Osteoblast (primary cell): ENCODE data around the gene KAZN. TPM values are rescaled to one million over a fixed set of nuclear protein-coding genes. Genes with fewer than 3 reads are reported as not detected.

Experiments used
- DNase-seq: peaks from one replicate; pipeline ENCODE4 v3.0.0; 2011; ENCODE audit warnings: low spot score, mixed read lengths; ENCODE audit not compliant: insufficient read length; ENCODE audit errors: missing footprints
- H2AFZ ChIP-seq: 2 replicates; pipeline ENCODE4 v1.6.0; 2011; ENCODE audit warnings: mild to moderate bottlenecking, low read length
- H3K27ac ChIP-seq: 2 replicates; pipeline ENCODE4 v1.5.1; 2011; ENCODE audit warnings: mild to moderate bottlenecking, low read depth, low read length, moderate library complexity
- H3K27me3 ChIP-seq: 2 replicates; pipeline ENCODE4 v1.6.0; 2012; ENCODE audit warnings: mild to moderate bottlenecking, control low read depth, inconsistent platforms, low read length, moderate library complexity; ENCODE audit not compliant: insufficient read depth
- H3K36me3 ChIP-seq: 2 replicates; pipeline ENCODE4 v1.5.1; 2011; ENCODE audit warnings: mild to moderate bottlenecking, low read length, control low read depth, moderate library complexity; ENCODE audit not compliant: insufficient read depth
- H3K4me1 ChIP-seq: 2 replicates; pipeline ENCODE4 v1.5.1; 2011; ENCODE audit warnings: mild to moderate bottlenecking, low read length, control low read depth, moderate library complexity; ENCODE audit not compliant: insufficient read depth
- H3K4me2 ChIP-seq: 2 replicates; pipeline ENCODE4 v1.6.0; 2011; ENCODE audit warnings: mild to moderate bottlenecking, low read length; ENCODE audit not compliant: insufficient read depth
- H3K4me3 ChIP-seq: fragments of 200-600 bp; sonication (generic); 3 replicates; pipeline ENCODE4 v1.5.1; 2012; ENCODE audit warnings: mild to moderate bottlenecking, low read length, inconsistent platforms; ENCODE audit not compliant: insufficient read depth
- H3K79me2 ChIP-seq: 2 replicates; pipeline ENCODE4 v1.6.0; 2012; ENCODE audit warnings: mild to moderate bottlenecking, low read length, control low read depth, inconsistent platforms; ENCODE audit not compliant: insufficient read depth
- H3K9me3 ChIP-seq: 2 replicates; pipeline ENCODE4 v1.5.1; 2011; ENCODE audit warnings: low read depth, low read length, control low read depth
- H4K20me1 ChIP-seq: 2 replicates; pipeline ENCODE4 v1.6.0; 2012; ENCODE audit warnings: mild to moderate bottlenecking, low read length, control low read depth; ENCODE audit not compliant: insufficient read depth
- total RNA-seq: library from RNA; depleted of rRNA; stranded (reverse); fragments of >200 nt; gene quantifications from 2 replicates; pipeline ENCODE4 v1.2.3, GENCODE V29; 2012
- TF ChIP-seq, protein P1 (sequence below): IDR thresholded peaks from 2 replicates; pipeline ENCODE4 v1.5.1; 2011; ENCODE audit warnings: mild to moderate bottlenecking, low read depth, low read length, moderate library complexity; ENCODE audit errors: extremely low read depth

Gene KAZN
- total RNA-seq, 1 donor, result 9.0 TPM

DNA sequence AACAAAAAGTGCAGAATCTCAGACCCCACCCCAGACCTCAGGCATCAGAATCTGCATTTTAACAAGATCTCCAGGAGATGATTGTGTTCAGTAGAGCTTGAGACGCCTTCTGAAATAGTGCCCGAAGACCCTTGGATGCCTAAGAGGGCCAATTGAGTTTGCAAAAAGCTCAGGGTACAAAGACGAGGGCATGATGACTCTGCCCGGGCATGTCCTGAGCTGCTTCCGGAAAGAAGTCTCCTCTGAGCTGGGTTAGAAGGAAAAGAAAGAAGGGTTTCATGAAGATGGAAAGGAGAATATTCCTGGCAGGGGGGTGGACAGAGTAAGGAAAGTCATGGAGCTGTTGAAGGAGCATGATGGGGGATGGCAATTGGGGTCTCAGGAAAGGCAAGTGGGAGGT, 308.9 kb downstream of the KAZN start:
- Histone ChIP-seq H3K27me3 (no peaks in the 10 kb centered on the region), H2AFZ (no peak overlapping the region), H3K27ac (no peak overlapping the region)

GRCh38 chr1:14909273-14909672, 310.8 kb downstream of the KAZN start:
- Histone ChIP-seq H3K79me2 (no peaks in the 10 kb centered on the region), H3K9me3 (no peaks in the 10 kb centered on the region), H3K27ac (no peak overlapping the region), H3K27me3 (no peaks in the 10 kb centered on the region), H3K4me3 (no peak overlapping the region), H3K4me2 (no peak overlapping the region), H4K20me1 (no peaks in the 10 kb centered on the region), H3K36me3 (no peaks in the 10 kb centered on the region), H2AFZ (no peak overlapping the region), H3K4me1 (no peaks in the 10 kb centered on the region)
- no peak for DNase-seq
- TF ChIP-seq, protein P1, sequence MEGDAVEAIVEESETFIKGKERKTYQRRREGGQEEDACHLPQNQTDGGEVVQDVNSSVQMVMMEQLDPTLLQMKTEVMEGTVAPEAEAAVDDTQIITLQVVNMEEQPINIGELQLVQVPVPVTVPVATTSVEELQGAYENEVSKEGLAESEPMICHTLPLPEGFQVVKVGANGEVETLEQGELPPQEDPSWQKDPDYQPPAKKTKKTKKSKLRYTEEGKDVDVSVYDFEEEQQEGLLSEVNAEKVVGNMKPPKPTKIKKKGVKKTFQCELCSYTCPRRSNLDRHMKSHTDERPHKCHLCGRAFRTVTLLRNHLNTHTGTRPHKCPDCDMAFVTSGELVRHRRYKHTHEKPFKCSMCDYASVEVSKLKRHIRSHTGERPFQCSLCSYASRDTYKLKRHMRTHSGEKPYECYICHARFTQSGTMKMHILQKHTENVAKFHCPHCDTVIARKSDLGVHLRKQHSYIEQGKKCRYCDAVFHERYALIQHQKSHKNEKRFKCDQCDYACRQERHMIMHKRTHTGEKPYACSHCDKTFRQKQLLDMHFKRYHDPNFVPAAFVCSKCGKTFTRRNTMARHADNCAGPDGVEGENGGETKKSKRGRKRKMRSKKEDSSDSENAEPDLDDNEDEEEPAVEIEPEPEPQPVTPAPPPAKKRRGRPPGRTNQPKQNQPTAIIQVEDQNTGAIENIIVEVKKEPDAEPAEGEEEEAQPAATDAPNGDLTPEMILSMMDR, result no peak

More for the DNA sequence above, 308.9 kb downstream of the KAZN start:
- no peaks in the 10 kb centered on the region for H3K9me3 ChIP-seq
- H3K36me3 ChIP-seq, result no peaks in the 10 kb centered on the region
- H3K4me1 ChIP-seq, result no peaks in the 10 kb centered on the region
- TF ChIP-seq, protein P1, result no peak
- no peak for DNase-seq
- no peaks in the 10 kb centered on the region for H3K79me2 ChIP-seq
- H3K4me3 ChIP-seq, result no peak overlapping the region
- H3K4me2 ChIP-seq, result no peak overlapping the region
- H4K20me1 ChIP-seq, result no peaks in the 10 kb centered on the region

DNA sequence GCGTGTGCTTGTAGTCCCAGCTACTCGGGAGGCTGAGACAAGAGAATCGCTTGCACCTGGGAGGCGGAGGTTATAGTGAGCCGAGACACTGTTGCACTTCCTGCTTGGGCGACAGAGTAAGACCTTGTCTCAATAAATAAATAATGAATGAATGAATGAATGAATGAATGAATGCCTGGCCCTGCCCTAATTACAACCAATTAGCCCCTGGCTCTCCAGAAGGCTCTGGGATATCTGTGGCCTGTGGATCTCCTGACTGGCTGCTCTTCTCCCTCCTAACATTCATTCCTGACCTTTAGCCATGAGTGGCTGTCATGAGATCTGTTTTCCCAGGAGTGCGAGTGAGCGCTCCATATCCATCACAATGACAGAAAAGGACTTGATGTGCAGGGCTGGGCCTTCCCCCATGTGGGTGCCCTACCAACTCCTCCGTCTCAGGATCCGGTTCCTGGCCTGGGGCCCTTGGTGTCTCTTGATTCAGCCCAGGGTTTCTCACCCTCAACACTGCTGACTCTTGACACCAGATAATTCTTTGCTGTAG, 311.5 kb downstream of the KAZN start:
- no peak overlapping the region for H2AFZ ChIP-seq
- no peak for DNase-seq
- H3K27ac ChIP-seq, result no peak overlapping the region
- H4K20me1 ChIP-seq, result no peaks in the 10 kb centered on the region
- H3K4me2 ChIP-seq, result no peak overlapping the region
- no peaks in the 10 kb centered on the region for H3K4me1 ChIP-seq
- TF ChIP-seq, protein P1, result no peak
- H3K36me3 ChIP-seq, result no peaks in the 10 kb centered on the region
- H3K79me2 ChIP-seq, result no peaks in the 10 kb centered on the region
- no peaks in the 10 kb centered on the region for H3K9me3 ChIP-seq
- no peaks in the 10 kb centered on the region for H3K27me3 ChIP-seq
- no peak overlapping the region for H3K4me3 ChIP-seq

- Histone ChIP-seq H3K4me1 (no peaks in the 10 kb centered on the region), H3K4me3 (no peak overlapping the region), H3K4me2 (no peak overlapping the region), H2AFZ (peak overlapping the region; percentile 69), H4K20me1 (no peaks in the 10 kb centered on the region), H3K27me3 (no peaks in the 10 kb centered on the region), H3K27ac (no peak overlapping the region), H3K79me2 (no peaks in the 10 kb centered on the region), H3K36me3 (no peaks in the 10 kb centered on the region), H3K9me3 (no peaks in the 10 kb centered on the region)
- DNase-seq, result peak; percentile 25
- TF ChIP-seq, protein P1, result no peak
Measured at GRCh38 chr1:14910984-14911721, 312.7 kb downstream of the KAZN start.
